GM19467 (cell line): ENCODE data around the gene BCL10.

Source experiments
- ATAC-seq: cut with Tn5 transposase; IDR thresholded peaks from one replicate; pipeline ENCODE4 v1.9.1; 2021; ENCODE audit warnings: mild to moderate bottlenecking, moderate library complexity; ENCODE audit not compliant: unreplicated experiment

BCL10 gene

DNA sequence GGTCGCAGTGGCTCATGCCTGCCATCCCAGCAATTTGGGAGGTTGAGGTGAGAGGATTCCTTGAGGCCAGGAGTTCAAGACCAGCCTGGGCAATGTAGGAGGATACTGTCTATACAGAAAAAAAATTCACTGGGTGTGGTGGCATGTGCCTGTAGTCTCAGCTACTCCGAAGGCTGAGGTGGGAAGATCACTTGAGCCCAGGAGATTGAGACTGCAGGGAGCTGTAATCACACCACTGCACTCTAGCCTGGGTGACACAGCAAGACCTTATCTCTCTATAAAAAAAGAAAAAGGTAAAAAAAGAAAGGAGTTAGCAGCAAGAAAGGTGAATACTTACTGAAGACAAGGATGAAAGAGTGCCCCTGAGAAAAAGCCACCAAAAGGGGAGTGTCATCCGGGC is 23.7 kb upstream of the BCL10 start:
- ATAC-seq, result no peak

DNA sequence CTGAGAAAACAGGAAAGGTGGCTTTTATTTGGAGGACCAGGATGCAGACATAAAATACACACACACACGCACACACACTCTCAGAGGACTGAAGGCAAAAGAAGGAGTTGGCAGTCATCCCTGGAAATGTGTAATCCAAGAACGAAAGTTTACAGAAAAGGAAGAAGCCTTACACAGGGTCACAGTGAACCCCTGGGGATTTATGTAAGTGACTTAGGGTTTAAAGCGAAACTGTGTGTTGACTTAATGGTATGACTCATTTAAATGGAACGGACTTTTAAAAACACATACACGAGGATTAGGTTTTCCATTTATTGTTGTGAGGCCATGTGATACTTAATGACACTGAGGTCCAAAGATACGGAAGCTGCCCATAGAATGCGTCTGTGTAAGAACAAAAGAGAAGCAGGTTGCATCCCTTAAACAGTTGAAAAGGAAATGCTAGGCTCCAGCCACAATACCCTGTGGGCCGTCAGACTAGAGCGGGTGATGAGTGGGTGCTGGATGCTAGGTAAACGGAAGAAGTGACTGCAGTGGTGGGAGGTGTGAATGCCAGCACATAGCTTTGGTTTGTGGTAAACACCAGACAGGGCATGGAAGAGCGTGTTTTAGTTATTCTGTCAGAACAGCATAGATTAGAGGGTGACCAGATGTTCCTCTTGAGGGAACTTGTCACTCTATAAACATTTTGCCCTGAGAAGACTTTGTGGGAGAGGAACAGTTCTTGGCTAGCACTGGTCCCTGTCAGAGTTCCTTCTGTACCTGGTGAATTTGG is 21.6 kb upstream of the BCL10 start:
- peak; percentile 95 for ATAC-seq

DNA sequence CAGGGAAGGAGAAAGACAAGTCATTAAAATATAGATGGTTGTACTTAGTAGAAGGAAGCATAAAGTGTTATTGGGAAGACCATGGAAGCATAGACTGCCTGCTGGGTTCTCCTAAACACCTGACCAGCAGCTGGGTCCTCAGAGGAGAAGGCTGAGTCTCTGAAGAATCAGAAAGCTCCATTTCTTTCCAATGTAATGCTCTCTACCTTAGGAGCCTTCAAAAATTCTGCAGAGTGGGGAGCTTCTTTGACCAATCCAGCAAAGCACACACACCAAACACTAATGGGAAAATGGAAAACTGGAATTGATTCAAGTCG is 21.1 kb upstream of the BCL10 start:
- ATAC-seq, result no peak

DNA sequence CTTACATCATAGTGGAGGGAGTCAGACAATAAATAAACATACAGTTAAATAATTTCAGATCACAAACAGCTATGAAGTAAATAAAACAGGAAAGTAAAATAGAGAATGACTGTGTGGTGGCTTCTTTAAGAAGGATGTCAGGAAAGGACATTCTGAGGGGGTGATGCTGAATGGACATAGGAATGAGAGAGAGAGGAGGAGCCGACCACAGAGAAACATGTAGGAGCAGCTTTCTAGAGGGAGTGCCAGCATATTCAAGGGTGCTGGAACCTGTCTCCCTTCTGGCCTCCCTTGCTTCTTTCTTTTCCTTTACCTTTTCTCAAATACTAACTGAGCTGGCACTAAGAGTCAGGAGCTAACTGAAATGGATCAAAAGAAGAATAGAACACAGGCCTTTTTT is 20.5 kb upstream of the BCL10 start:
- ATAC-seq, result no peak

DNA sequence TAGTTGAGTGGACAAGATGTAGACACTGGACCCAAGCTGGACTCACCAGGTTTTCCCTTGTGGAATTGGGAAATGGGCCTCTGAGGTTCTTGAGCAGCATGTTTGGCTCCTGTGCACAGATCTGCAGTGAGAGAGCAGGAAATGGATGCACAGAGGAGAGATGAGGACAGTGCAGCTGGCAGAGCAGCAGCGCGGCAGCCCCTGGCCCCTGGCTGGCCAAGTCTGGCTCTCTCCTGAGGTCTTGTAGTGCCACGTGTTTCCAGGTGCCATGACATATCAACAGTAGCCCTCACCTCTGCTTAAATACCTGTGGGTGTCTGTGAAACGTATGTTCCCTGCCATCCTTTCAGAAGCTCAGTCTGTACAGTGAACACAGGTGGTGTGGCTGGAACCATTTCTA is 19.2 kb upstream of the BCL10 start:
- no peak for ATAC-seq

DNA sequence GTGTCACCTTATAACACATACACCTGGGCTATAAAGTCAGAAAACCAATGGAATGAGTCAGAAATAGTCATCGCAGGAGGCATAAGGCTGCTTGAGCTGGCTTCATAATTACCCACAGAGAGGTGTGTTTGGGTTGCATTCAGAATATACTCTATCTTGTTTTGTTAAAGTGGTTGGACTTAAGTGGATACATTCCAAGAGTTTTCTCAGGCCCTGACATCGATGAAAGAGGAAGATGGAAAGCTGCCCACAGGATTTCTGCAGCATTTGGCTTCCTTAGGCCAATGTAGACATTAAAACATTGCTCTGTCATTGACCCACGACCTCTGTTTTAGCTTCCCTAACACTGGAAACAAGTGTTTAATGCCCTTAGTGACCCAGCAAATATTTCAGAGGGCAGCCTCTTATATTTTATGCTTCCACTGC is 18.6 kb upstream of the BCL10 start:
- ATAC-seq, result no peak

DNA sequence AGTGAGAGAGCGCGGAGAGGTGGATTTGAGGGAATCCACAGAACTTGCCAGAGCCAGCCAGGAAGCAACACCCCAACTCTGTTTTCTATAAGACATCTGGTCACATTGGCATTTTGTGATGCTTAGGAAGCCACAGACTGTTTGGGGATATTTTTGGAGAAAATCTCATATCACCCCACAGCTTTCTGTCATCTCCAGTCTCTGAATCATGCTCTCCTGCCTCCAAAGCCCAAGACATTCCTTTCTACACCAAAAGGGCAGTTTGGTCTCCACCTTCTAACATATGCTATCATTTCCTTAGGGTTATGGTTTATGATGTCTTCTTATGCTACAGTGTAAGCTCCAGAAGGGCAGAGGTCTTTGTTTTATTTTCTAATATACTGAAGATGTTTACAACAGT is 14.4 kb upstream of the BCL10 start:
- ATAC-seq, result no peak

DNA sequence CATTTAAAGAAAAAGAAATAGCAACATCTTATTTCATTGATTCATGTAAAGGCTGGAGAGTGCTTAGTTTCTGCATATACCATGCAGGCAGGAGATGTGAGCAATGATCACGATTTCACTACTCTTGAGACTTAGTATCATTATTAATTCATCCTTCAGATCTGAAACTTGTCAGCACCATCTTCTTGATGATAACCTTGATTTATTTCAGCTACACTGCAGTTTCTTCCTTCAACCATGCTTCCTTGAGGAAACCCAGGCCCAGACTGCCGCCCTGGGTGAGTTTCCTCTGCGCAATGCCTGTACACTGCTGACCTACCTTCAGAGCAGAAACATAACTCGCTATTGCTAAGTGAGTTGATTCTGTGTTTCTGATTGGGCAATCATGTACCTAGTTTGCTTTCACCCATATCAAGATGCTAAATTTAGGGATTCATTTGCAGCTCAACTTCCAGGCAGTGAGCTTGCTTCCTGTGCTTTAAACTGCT is 13.5 kb upstream of the BCL10 start:
- ATAC-seq, result no peak

DNA sequence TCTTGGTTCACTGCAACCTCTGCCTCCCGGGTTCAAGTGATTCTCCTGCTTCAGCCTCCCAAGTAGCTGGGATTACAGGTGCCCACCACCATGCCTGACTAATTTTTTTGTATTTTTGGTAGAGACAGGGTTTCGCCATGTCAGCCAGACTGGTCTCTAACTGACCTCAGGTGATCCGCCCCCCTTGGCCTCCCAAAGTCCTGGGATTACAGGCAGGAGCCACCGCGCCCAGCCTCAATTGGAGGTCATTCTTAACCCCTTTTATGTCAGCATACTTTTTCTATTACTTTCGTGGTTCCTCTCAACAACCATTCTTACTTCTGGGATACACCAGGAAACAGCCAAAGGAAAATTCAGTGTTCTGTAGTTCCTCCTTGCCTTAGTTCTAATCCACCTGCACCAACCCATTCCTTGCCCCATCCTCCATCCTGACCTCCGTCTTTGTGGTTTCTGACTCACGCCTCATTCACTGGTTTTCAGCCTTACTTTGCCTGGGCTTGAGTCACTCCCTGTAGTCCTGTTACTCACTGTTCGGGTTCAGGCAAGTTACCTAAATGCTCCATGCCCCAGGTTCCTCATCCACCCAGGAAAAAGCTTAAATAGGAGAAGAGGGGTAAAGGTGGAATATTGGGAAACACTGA is 12.9 kb upstream of the BCL10 start:
- no peak for ATAC-seq

DNA sequence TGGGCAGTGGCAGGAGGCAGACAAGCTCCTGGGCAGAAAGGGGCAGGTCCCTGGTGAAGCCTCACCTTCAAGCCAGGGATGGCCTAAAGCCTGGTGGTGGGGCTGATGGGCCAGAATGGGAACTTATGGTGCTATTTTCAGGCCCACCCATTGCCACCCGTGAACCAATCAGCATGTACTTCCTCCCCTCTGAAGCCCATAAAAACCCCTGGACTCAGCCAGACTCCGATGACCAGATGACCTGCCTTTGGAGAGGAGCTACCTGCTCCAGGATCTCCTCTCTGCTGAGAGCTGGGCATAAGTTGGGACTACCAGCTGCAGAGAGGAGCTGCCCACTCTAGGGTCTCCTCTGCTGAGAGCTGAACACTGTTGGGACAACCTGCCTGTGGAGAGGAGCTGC is 7.8 kb upstream of the BCL10 start:
- ATAC-seq, result no peak

DNA sequence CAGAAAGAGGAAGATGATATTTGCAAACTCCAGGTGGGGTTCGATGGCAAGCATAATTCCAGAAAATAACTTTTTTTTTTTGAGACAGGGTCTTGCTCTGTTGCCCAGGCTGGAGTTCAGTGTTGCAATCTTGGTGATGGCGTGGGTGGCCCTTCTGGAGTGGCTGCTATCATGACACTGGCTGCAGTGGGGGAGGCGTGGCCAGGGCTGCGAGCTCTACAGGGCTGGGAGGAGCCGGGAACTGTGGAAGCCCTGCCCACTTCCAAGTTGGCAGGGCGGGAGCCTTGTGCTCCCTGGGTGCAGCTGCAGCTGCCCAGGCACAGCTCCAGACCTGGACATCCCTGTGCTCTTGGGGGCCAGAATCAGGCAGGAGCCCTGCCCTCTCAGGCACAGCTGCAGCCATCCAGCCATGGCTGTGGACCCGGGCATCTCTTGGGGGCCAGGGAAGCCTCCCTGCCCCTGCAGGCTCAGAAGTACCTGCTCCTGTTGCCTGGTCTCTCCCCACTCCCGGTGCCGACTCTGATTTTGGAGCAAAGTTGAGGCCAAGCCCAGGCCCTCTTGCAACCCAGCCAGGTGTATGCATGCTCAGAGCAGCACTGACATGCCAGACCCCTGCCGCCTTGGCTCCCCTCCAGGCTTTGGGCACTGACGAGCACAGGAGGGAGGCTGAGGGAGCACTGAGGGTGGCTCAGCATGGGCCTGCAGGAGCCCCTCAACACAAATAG is 7.2 kb upstream of the BCL10 start:
- no peak for ATAC-seq

DNA sequence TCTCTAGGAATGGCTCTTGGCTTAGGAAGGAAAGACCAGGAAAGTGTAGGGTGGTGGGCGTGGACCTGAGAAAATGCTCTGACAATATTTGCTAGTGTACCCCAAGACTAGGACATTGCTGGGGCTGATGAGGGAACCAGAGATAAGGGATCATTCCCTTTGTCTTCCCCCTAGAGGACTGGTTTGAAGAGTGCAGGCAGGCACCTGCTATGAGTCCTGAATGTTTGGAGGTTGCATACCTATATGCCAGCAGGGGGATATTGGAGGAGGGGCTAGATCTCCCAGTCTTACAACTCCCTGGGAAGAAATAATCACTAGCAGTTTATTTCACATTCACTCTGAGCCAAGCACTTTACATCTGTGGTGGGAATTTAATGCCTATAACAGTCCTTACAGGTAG is 6.0 kb upstream of the BCL10 start:
- ATAC-seq, result no peak

DNA sequence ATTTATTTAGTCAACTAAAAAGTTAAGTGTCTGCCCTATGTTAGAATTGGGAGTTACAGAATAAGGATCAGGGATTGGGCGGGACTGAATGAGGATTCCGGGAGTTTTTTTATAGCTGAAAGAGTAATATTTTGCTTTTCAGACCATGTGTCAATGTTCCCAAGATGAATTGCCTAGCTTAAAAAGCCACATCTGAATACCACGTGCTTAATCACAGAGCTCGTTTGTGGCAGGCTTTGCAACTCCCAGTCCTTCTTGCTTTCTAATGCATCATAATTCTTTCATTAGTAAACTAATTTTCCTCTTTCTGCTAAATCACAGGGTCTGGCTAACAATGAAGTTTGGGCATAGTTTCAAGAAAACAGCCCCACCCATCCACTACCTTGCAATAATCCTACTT is 4.2 kb upstream of the BCL10 start:
- no peak for ATAC-seq

DNA sequence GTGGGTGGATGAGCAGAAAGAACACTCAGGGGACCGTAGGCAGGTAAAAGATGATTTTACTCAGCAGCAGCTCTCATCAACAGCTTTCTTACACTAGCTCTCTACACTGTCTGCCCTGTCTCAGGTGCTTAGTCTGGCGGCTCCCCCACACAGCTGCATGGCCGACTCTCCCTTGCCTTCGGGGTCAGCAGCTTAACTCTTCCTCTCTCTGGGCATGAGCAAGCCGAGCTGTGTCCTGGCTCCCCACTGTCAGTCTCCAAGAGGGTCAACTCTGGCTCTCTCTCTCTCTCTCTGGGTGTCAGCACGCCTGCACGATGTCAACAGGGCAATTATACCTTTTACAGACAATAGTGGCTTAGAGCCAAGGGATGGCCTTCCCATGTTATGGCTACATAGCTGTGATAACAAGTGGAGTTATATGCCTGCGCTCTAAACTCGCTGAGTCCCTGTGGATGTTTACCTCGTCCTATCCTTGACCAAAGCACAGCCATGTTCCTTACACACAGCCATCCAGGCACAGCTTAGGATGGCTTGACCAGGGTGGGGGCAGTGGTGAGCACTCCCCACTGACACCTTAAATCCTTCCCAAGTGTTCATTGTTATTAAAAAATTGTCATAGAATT is 3.1 kb upstream of the BCL10 start:
- no peak for ATAC-seq

DNA sequence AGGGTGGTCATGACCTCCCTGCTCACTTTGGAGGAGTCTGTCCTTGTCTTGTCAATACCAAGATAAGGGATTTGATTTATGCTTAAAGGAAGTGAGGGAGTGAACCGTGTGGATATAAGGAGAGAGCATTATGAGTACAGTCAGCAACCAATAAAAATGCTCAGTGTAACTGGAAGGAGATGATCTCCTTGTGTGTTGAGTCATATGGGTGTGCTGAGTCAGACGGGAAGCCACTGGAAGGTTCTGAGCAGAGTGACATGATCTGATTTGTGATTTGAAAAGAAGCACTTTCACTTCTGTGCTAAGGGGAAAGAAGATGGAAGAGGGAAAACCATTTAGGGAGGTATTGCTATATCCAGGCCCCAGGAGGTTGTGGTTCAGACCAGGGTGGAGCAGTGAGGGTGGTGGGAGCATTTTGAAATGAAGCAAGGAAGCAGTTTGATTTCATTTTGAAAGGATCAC is 2.5 kb upstream of the BCL10 start:
- no peak for ATAC-seq

DNA sequence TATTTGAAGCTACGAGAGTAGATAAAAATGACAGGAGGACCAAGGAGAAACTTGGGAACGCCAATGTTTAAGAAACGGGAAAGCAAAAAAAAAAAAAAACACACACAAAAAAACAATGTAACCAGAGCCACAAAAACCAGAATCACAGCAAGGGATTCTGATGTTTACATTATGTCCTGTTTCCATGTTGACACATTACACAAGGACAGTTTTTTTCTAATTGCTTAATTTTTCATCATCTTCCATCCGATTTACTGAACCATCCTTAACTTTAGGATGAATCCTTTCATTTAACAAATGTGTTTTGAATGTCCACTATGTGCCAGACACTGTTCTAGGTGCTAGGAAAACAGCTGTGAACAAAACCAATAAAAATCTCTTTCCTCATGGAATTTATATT is 1.4 kb upstream of the BCL10 start:
- ATAC-seq, result no peak

DNA sequence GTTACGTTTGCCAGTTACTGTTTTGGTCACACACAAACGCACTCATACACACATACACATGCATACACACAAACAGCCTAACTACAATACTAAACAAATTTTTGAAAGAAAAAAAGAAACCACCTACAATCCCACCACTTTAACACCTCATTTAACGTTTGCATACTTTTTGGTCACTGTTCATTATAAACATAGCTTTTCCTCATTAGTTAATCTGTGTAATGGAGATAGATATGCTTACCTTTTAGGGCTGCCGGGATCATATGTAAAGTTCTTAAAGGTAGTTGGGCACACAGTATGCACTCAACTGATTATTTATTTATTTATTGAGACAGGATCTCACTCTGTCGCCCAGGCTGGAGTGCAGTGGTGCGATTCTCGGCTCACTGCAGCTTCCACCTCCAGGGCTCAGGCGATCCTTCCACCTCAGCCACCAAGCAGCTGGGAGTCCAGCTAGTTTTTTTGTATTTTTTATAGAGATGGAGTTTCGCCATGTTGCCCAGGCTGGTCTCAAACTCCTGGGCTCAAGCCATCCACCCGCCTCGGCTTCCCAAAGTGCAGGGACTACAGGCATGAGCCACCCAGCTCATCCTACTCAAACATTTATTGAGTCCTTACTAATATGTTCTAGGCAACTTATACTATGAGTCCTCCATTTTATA is 677 bp upstream of the BCL10 start:
- ATAC-seq, result no peak

DNA sequence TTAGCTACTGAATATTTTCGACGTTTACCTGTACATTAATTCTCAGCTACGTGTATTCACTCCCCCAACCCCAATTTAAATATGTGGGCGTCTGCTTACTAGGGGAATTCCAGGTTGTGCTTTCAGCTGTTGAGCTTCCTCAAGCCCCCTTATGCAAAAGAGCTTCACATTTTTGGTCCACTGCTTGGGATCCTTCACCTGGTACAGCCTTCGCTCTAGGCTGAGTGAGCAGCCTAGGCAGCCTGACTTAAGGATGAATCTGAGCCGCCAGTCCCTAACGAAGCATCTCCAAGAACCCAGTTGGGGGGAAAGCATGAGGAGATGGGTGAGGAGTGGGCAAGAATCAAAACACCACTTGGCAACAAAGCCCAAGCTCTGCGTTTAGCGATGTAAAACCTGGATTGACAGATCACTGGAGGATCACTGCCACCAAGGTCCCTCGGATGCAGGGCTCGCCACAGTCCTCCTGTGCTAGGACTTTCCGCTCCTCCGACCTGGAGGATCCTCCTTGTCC is 674 bp downstream of the BCL10 start:
- ATAC-seq, result no peak

DNA sequence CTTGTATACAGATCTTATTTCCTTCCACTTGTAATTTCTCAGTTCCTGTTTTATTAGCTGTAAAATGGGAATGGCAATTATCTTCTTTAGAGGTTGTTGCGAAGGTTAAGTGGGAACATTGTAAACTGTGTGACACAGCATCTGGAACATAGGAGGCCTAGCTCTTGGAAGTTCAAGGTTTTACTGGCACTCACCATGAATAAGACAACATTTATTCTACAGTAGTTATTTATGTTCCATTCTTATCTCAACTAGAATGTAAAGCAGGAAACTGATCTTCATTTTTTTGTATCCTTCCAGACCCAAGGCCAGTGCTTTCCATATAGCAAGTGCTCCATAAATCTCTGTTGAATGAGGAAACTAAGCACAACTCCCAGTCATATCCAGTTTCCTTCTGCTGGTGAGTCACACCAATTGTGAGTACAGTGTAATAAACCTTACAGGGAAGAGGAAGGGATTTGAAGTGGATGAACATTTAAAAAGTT is 1.4 kb downstream of the BCL10 start:
- ATAC-seq, result no peak

DNA sequence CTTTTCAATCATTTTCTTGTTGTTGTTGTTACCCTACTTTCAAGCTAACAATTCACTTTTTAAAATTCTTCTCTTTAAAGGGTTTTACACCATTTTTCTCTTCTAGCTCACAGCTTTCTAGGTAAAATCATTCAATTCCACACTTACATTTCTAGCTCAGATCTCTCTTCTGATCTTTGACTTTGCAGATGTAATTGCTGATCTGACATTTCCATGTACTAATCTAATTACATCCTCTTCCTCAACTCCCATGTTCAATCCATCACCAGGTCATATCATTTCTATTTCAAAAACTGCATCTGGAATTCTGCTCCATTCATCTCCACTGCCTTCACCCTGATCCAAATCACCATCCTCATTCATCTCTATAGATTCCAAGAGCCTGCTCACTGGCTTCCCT is 3.0 kb downstream of the BCL10 start:
- ATAC-seq, result no peak
